Fibroblast of lung (primary cell): ENCODE measurements around the gene PRICKLE1.

Experiments used
- CTCF ChIP-seq, 2 donors: IDR thresholded peaks in 1 of 2; conservative IDR thresholded peaks in 1 of 2; 1 replicate in 1 of 2; 2 replicates in 1 of 2; pipeline ENCODE4 v1.5.1; 2011 to 2012; ENCODE audit warnings: low read length in 2 of 2, control low read depth in 1 of 2, inconsistent platforms in 1 of 2, low read depth in 1 of 2, mild to moderate bottlenecking in 1 of 2
- EZH2 ChIP-seq: IDR thresholded peaks from 2 replicates; pipeline ENCODE4 v1.5.1; 2012; ENCODE audit warnings: low read length, control low read depth, mild to moderate bottlenecking; ENCODE audit errors: missing control alignments

- no peak for TF ChIP-seq CTCF (conservative IDR thresholded peaks at IDR 0.05 in 1 of 2, IDR thresholded peaks at IDR 0.05 in 1 of 2; ENCODE audit: low read depth in 1 of 2, low read length in 2 of 2)
- no peak for TF ChIP-seq EZH2
These were observed 77.9 kb downstream of the PRICKLE1 start for GRCh38 chr12:42511656-42512055.
